Panc1 (cell line): Measurements from ENCODE around the gene TSC22D4. TPM values are rescaled to one million over a fixed set of nuclear protein-coding genes. Genes with fewer than 3 reads are reported as not detected.

Experiments
- ATAC-seq: fragments of 200-7000 bp; cut with Tn5 transposase; 2 replicates; pipeline ENCODE4 v1.9.1; 2020; ENCODE audit warnings: mild to moderate bottlenecking, moderate library complexity
- BruUV-seq: library from RNA; stranded (reverse); fragments of 400-500 nt; replicated peaks from 2 replicates; lab custom pipeline; 2021; lab: Mats Ljungman, UMichigan
- CTCF ChIA-PET: fragments of 300-600 bp; sonication (Branson Sonifier 250); formaldehyde crosslinking; loops from one replicate; lab custom pipeline; 2022; ENCODE audit warnings: antibody characterized with exemption; lab: Charles Lee
- POLR2A ChIA-PET: fragments of 300-600 bp; sonication (Branson Sonifier 250); formaldehyde crosslinking; loops from one replicate; lab custom pipeline; 2022; ENCODE audit warnings: antibody characterized with exemption; lab: Charles Lee
- DNase-seq: peaks from one replicate; pipeline ENCODE4 v3.0.0-alpha.2; 2010; ENCODE audit warnings: low read depth, low spot score
- H3K27ac ChIP-seq: 2 replicates; pipeline ENCODE4 v1.5.1; 2011; ENCODE audit warnings: mild to moderate bottlenecking, low read length, inconsistent platforms
- H3K27me3 ChIP-seq: fragments of 200-500 bp; sonication (Bioruptor generic); 2 replicates; pipeline ENCODE4 v1.6.0; 2014; ENCODE audit warnings: low read length, inconsistent platforms; ENCODE audit not compliant: control insufficient read depth, insufficient read depth
- H3K36me3 ChIP-seq: fragments of 200-500 bp; sonication (Bioruptor generic); 2 replicates; pipeline ENCODE4 v1.5.1; 2014; ENCODE audit warnings: inconsistent platforms, mild to moderate bottlenecking, low read length, moderate library complexity; ENCODE audit not compliant: control insufficient read depth, insufficient read depth
- H3K4me1 ChIP-seq: 2 replicates; pipeline ENCODE4 v1.5.1; 2011; ENCODE audit warnings: inconsistent platforms, mild to moderate bottlenecking, low read length, moderate library complexity; ENCODE audit not compliant: control insufficient read depth, insufficient read depth
- H3K4me3 ChIP-seq, 2 experiments: 2 replicates each; pipeline ENCODE4 v1.5.1; 2011 to 2012; ENCODE audit warnings: low read depth in 2 of 2, low read length in 2 of 2, mild to moderate bottlenecking in 2 of 2, inconsistent platforms in 1 of 2, moderate library complexity in 1 of 2
- H3K9me3 ChIP-seq: fragments of 200-500 bp; sonication (Bioruptor generic); 2 replicates; pipeline ENCODE4 v1.5.1; 2014; ENCODE audit warnings: low read depth, mild to moderate bottlenecking, inconsistent platforms, low read length, moderate library complexity; ENCODE audit not compliant: control insufficient read depth, insufficient read depth
- CTCF ChIP-seq: fragments of 450-650 bp; IDR thresholded peaks from 2 replicates; pipeline ENCODE4 v1.5.1; 2017; ENCODE audit warnings: mild to moderate bottlenecking
- POLR2AphosphoS5 ChIP-seq: IDR thresholded peaks from 2 replicates; pipeline ENCODE4 v1.6.1; 2012; ENCODE audit warnings: mild to moderate bottlenecking, low read depth, low read length, moderate library complexity
- REST ChIP-seq, 2 experiments: IDR thresholded peaks; 2 replicates each; pipeline ENCODE4 v1.6.1; 2011 to 2012; ENCODE audit warnings: low read depth in 2 of 2, control low read depth in 1 of 2, low read length in 1 of 2, mild to moderate bottlenecking in 1 of 2, moderate library complexity in 1 of 2; ENCODE audit not compliant: insufficient read depth in 1 of 2
- SIN3A ChIP-seq: IDR thresholded peaks from 2 replicates; pipeline ENCODE4 v1.6.1; 2012; ENCODE audit warnings: low read depth, mild to moderate bottlenecking, low read length, moderate library complexity, borderline replicate concordance; ENCODE audit not compliant: insufficient read depth
- TCF7L2 ChIP-seq: IDR thresholded peaks from 2 replicates; pipeline ENCODE4 v1.6.1; 2011; ENCODE audit warnings: mild to moderate bottlenecking, low read depth, low read length, inconsistent platforms
- in situ Hi-C: cut with HindIII; loops from 2 replicates; pipeline ENCODE4 v1.10.0; 2016; ENCODE audit warnings: low sequenced_read_pairs, low pct_unique_long_range_greater_than_20kb
- intact Hi-C: fragments of 100-400 bp; cut with micrococcal nuclease; formaldehyde crosslinking; loops from one replicate; pipeline ENCODE4 v1.10.0; 2022; ENCODE audit not compliant: unreplicated experiment
- total RNA-seq: library from RNA; stranded (reverse); gene quantifications from one replicate; pipeline ENCODE4 v1.2.1, GENCODE V29; 2021; ENCODE audit not compliant: unreplicated experiment

Gene TSC22D4
- total RNA-seq, 1 experiment from 2014 or later: 82.6 TPM

GRCh38 chr7:100433276-100433591 is 45.8 kb downstream of the TSC22D4 start:
- ChIA-PET POLR2A (no interaction called here), CTCF (no interaction called here)
- no peak for TF ChIP-seq SIN3A
- TF ChIP-seq POLR2AphosphoS5: peak; percentile 41; the same call in 1 of the 2 replicates
- TF ChIP-seq CTCF: no peak
- no peak for TF ChIP-seq TCF7L2
- TF ChIP-seq REST (IDR thresholded peaks at IDR 0.05; ENCODE audit: insufficient read depth in 1 of 2, low read depth in 2 of 2, low read length in 1 of 2): no peak
- no peak for ATAC-seq
- Histone ChIP-seq H3K9me3 (no peaks in the 10 kb centered on the region), H3K4me3 (peak overlapping the region in 1 of 2 experiments; percentile 10; a peak in 1 of 4 replicates), H3K36me3 (no peaks in the 10 kb centered on the region; the same call in 1 of the 2 replicates), H3K27me3 (no peaks in the 10 kb centered on the region), H3K27ac (peak overlapping the region; percentile 98), H3K4me1 (peaks cover 43% of the 10 kb centered on the region)
- intact Hi-C loops: no loop called here
- DNase-seq: no peak
- in situ Hi-C loops: no loop called here
- BruUV-seq: no TSS peak

- Histone ChIP-seq H3K27ac (peak overlapping the region; percentile 98), H3K4me1 (peaks cover 46% of the 10 kb centered on the region), H3K36me3 (no peaks in the 10 kb centered on the region; the same call in 1 of the 2 replicates), H3K4me3 (peak overlapping the region; percentile 66 to 92), H3K9me3 (no peaks in the 10 kb centered on the region), H3K27me3 (no peaks in the 10 kb centered on the region)
- ATAC-seq (no peak), DNase-seq (no peak)
- BruUV-seq: no TSS peak
- ChIA-PET POLR2A (no interaction called here), CTCF (no interaction called here)
- intact Hi-C loops: no loop called here
- in situ Hi-C loops: no loop called here
- TF ChIP-seq SIN3A (no peak), CTCF (no peak), TCF7L2 (no peak), REST (IDR thresholded peaks at IDR 0.05; ENCODE audit: insufficient read depth in 1 of 2, low read depth in 2 of 2, low read length in 1 of 2) (no peak), POLR2AphosphoS5 (no peak)
Observed at GRCh38 chr7:100432621-100433275, 46.3 kb downstream of the TSC22D4 start.
